HG03378 (cell line): Measurements from ENCODE around the gene F8.

ENCODE experiments used
- ATAC-seq: cut with Tn5 transposase; IDR thresholded peaks from one replicate; pipeline ENCODE4 v1.9.1; 2021; ENCODE audit warnings: mild to moderate bottlenecking, moderate library complexity; ENCODE audit not compliant: unreplicated experiment

Gene F8

GRCh38 chrX:154791939-154792338 is 230.6 kb downstream of the F8 start:
- ATAC-seq: no peak

- ATAC-seq: no peak
Observed at GRCh38 chrX:154791467-154791866, 231.1 kb downstream of the F8 start.
